H1 (cell line): ENCODE data around the gene TDRD1. TPM values are rescaled to one million over a fixed set of nuclear protein-coding genes. Genes with fewer than 3 reads are reported as not detected.

Experiments
- CTCF ChIA-PET: fragments of 300-600 bp; sonication (Branson Sonifier 250); formaldehyde crosslinking; loops from one replicate; lab custom pipeline; 2021; ENCODE audit not compliant: partially characterized antibody; lab: Charles Lee
- POLR2A ChIA-PET: fragments of 300-600 bp; sonication (Branson Sonifier 250); formaldehyde crosslinking; loops from one replicate; lab custom pipeline; 2021; ENCODE audit warnings: inconsistent platforms; ENCODE audit not compliant: partially characterized antibody; lab: Charles Lee
- DNase-seq, 2 experiments: peaks; one replicate each; pipeline versions ENCODE4 v3.0.0 to v3.0.0-alpha.2; 2010 to 2022; ENCODE audit warnings: low spot score in 2 of 2, low read depth in 1 of 2, mixed read lengths in 1 of 2
- FAIRE-seq: peaks from 2 replicates; lab custom pipeline; 2011; peaks lifted over from hg19 to GRCh38; lab: Jason Lieb, UNC
- H2AFZ ChIP-seq: 2 replicates; pipeline ENCODE4 v1.8.1; 2012; ENCODE audit warnings: low read length, inconsistent platforms
- H2AK5ac ChIP-seq: 2 replicates; pipeline ENCODE4 v1.6.1; 2013; ENCODE audit warnings: low read depth, low read length
- H2BK120ac ChIP-seq: replicated peaks from 2 replicates; pipeline ENCODE3; 2013; ENCODE audit warnings: low read depth, low read length, inconsistent platforms
- H2BK12ac ChIP-seq: 2 replicates; pipeline ENCODE4 v1.6.1; 2013; ENCODE audit warnings: low read depth, low read length
- H2BK15ac ChIP-seq: 2 replicates; pipeline ENCODE4 v1.6.1; 2013; ENCODE audit warnings: low read length
- H2BK20ac ChIP-seq: 2 replicates; pipeline ENCODE4 v1.6.1; 2013; ENCODE audit warnings: low read length
- H2BK5ac ChIP-seq: 2 replicates; pipeline ENCODE4 v1.6.1; 2013; ENCODE audit warnings: low read depth, low read length
- H3K14ac ChIP-seq: 2 replicates; pipeline ENCODE4 v1.6.1; 2013; ENCODE audit warnings: inconsistent platforms; ENCODE audit not compliant: insufficient read length
- H3K18ac ChIP-seq: 2 replicates; pipeline ENCODE4 v1.6.1; 2013; ENCODE audit warnings: low read length; ENCODE audit errors: extremely low read depth
- H3K23ac ChIP-seq: 2 replicates; pipeline ENCODE4 v1.6.1; 2013; ENCODE audit warnings: inconsistent platforms; ENCODE audit not compliant: insufficient read length
- H3K23me2 ChIP-seq: 2 replicates; pipeline ENCODE4 v1.6.1; 2013; ENCODE audit warnings: low read depth, low read length
- H3K27ac ChIP-seq: 2 replicates; pipeline ENCODE4 v1.6.1; 2011; ENCODE audit warnings: low read depth, low read length, inconsistent platforms
- H3K27me3 ChIP-seq, 4 experiments: replicated peaks in 1 of 4; 1 replicate in 1 of 4; 2 replicates in 3 of 4; pipeline versions ENCODE4 v1.6.1 to v1.8.1; 2011 to 2013; ENCODE audit warnings: low read length in 3 of 4, mild to moderate bottlenecking in 3 of 4, inconsistent platforms in 2 of 4, mixed read lengths in 2 of 4, moderate library complexity in 1 of 4; ENCODE audit not compliant: control insufficient read depth in 3 of 4, insufficient read depth in 3 of 4; ENCODE audit errors: extremely low read depth in 1 of 4
- H3K36me3 ChIP-seq, 4 experiments: 2 replicates each; pipeline versions ENCODE4 v1.6.1 to v1.8.1; 2011 to 2013; ENCODE audit warnings: mild to moderate bottlenecking in 4 of 4, low read length in 3 of 4, moderate library complexity in 2 of 4, control low read depth in 1 of 4, inconsistent platforms in 1 of 4; ENCODE audit not compliant: insufficient read depth in 4 of 4, control insufficient read depth in 2 of 4
- H3K4ac ChIP-seq: replicated peaks from 2 replicates; pipeline ENCODE3; 2013; ENCODE audit warnings: low read length, low read depth, mixed read lengths, inconsistent platforms; ENCODE audit not compliant: insufficient read length
- H3K4me1 ChIP-seq, 4 experiments: replicated peaks in 1 of 4; 1 replicate in 1 of 4; 2 replicates in 3 of 4; pipeline versions ENCODE4 v1.6.1 to v1.8.1; 2011 to 2013; ENCODE audit warnings: low read length in 3 of 4, inconsistent platforms in 2 of 4, mixed read lengths in 1 of 4; ENCODE audit not compliant: insufficient read depth in 4 of 4, control insufficient read depth in 3 of 4
- H3K4me2 ChIP-seq, 2 experiments: 2 replicates each; pipeline versions ENCODE4 v1.6.1 to v1.8.1; 2011 to 2013; ENCODE audit warnings: low read depth in 2 of 2, low read length in 2 of 2, control low read depth in 1 of 2, inconsistent platforms in 1 of 2, mild to moderate bottlenecking in 1 of 2; ENCODE audit not compliant: insufficient read depth in 1 of 2
- H3K4me3 ChIP-seq, 4 experiments: fragments of 200-600, 300-600 bp in 1 of 4; sonication (generic), shearing (Covaris generic), sonication (Bioruptor Twin) in 1 of 4; 2 replicates each; pipeline versions ENCODE4 v1.5.1 to v1.8.1; 2011 to 2016; ENCODE audit warnings: low read length in 4 of 4, low read depth in 3 of 4, control low read depth in 2 of 4, inconsistent platforms in 2 of 4, mild to moderate bottlenecking in 2 of 4, mixed read lengths in 1 of 4, moderate library complexity in 1 of 4; ENCODE audit not compliant: insufficient read depth in 2 of 4; ENCODE audit errors: extremely low read depth in 1 of 4
- H3K56ac ChIP-seq: replicated peaks from 2 replicates; pipeline ENCODE3; 2013; ENCODE audit warnings: low read depth, mild to moderate bottlenecking, mixed read lengths, low read length, inconsistent platforms; ENCODE audit not compliant: insufficient read length
- H3K79me1 ChIP-seq: 2 replicates; pipeline ENCODE4 v1.6.1; 2013; ENCODE audit warnings: low read depth, low read length, control low read depth
- H3K79me2 ChIP-seq, 2 experiments: 2 replicates each; pipeline versions ENCODE4 v1.6.1 to v1.8.1; 2012 to 2013; ENCODE audit warnings: low read length in 2 of 2, mild to moderate bottlenecking in 2 of 2, inconsistent platforms in 1 of 2; ENCODE audit not compliant: insufficient read depth in 2 of 2, control insufficient read depth in 1 of 2
- H3K9ac ChIP-seq, 4 experiments: replicated peaks in 1 of 4; 1 replicate in 1 of 4; 2 replicates in 3 of 4; pipeline versions ENCODE4 v1.6.1 to v1.8.1; 2011 to 2013; ENCODE audit warnings: low read depth in 3 of 4, low read length in 3 of 4, control low read depth in 2 of 4, mild to moderate bottlenecking in 2 of 4, moderate library complexity in 2 of 4, inconsistent platforms in 1 of 4; ENCODE audit errors: extremely low read depth in 1 of 4
- H3K9me3 ChIP-seq, 2 experiments: 2 replicates each; pipeline versions ENCODE4 v1.6.1 to v1.8.1; 2012 to 2013; ENCODE audit warnings: mild to moderate bottlenecking in 2 of 2, moderate library complexity in 2 of 2, control low read depth in 1 of 2, inconsistent platforms in 1 of 2, low read depth in 1 of 2, low read length in 1 of 2, mixed read lengths in 1 of 2; ENCODE audit not compliant: insufficient read depth in 2 of 2
- H4K20me1 ChIP-seq, 2 experiments: replicated peaks in 1 of 2; 2 replicates each; pipeline versions ENCODE3 to v1.8.1; 2011 to 2013; ENCODE audit warnings: inconsistent platforms in 2 of 2, low read length in 2 of 2, mild to moderate bottlenecking in 1 of 2; ENCODE audit not compliant: insufficient read depth in 2 of 2, control insufficient read depth in 1 of 2
- H4K5ac ChIP-seq: 2 replicates; pipeline ENCODE4 v1.6.1; 2013; ENCODE audit warnings: low read length, low read depth, mixed read lengths, inconsistent platforms; ENCODE audit not compliant: insufficient read length
- H4K8ac ChIP-seq: 2 replicates; pipeline ENCODE4 v1.8.0; 2013; ENCODE audit warnings: mild to moderate bottlenecking, moderate library complexity, low read length, inconsistent platforms; ENCODE audit not compliant: insufficient read depth; ENCODE audit errors: extremely low read depth
- H4K91ac ChIP-seq: replicated peaks from 2 replicates; pipeline ENCODE3; 2013; ENCODE audit warnings: low read length, mixed read lengths, inconsistent platforms; ENCODE audit not compliant: insufficient read length
- CBX5 ChIP-seq: fragments of 300-800, 300-1000 bp; sonication (generic); IDR thresholded peaks from 2 replicates; pipeline ENCODE4 v1.7.1; 2016; ENCODE audit warnings: antibody characterized with exemption, low read length, low read depth
- CEBPB ChIP-seq: IDR thresholded peaks from 2 replicates; pipeline ENCODE4 v1.6.1; 2012; ENCODE audit warnings: low read depth, low read length
- TAF1 ChIP-seq: IDR thresholded peaks from 2 replicates; pipeline ENCODE4 v1.6.1; 2011; ENCODE audit warnings: mild to moderate bottlenecking, low read depth, low read length
- WGBS, 2 experiments: shearing (Covaris generic) in 1 of 2; methylation state at CpG; one replicate each; pipeline versions ENCODE4 v1.1.6 to v1.1.7; 2013 to 2015; ENCODE audit warnings: low lambda C conversion rate in 2 of 2, mixed read lengths in 2 of 2, inconsistent platforms in 1 of 2, low coverage in 1 of 2, missing lambda C conversion rate in 1 of 2; ENCODE audit not compliant: insufficient replicate concordance in 2 of 2, insufficient coverage in 1 of 2, insufficient read length in 1 of 2; ENCODE audit errors: extremely low coverage in 1 of 2, missing lambda C conversion rate in 1 of 2; 5-methylcytosine and 5-hydroxymethylcytosine counted together
- polyA plus RNA-seq, 7 experiments: library from polyadenylated mRNA; depleted of rRNA in 3 of 7; stranded (reverse) in 5 of 7; unstranded in 2 of 7; fragments of >200 nt in 5 of 7; fragments of 200-250 nt in 2 of 7; gene quantifications; 1 replicate in 5 of 7; 2 replicates in 1 of 7; 4 replicates in 1 of 7; pipeline versions ENCODE4 v1.2.1 to v1.2.3, GENCODE V29; 2011 to 2013; ENCODE audit warnings: missing spikeins in 2 of 7, mixed read lengths in 2 of 7
- total RNA-seq: library from RNA; stranded (reverse); fragmentation: NEBNext Ultra II Directional; extraction: Animal tissue kit (Norgen Biotek cat#: 25700); gene quantifications from 2 replicates; pipeline ENCODE4 v1.2.1, GENCODE V29; 2021

TDRD1 gene
- total and polyA plus RNA-seq, 2 of the 8 experiments (the other 6 are each of a cell fraction or from before 2014, with no cell fraction given), result 0.02 to 0.71 TPM

GRCh38 chr10:114183563-114183962 lies 4.4 kb downstream of the TDRD1 start:
- Histone ChIP-seq H3K27me3 (peaks cover 0 to 3% (median 0%) of the 10 kb centered on the region in 4 experiments; a peak in 1 of 7 replicates), H2AK5ac (no peak overlapping the region), H2BK12ac (no peak overlapping the region), H3K9me3 (no peaks in the 10 kb centered on the region), H2BK5ac (no peak overlapping the region), H3K4me1 (peaks cover 0 to 2% (median 0%) of the 10 kb centered on the region in 4 experiments; a peak in 2 of 7 replicates), H2BK20ac (no peak overlapping the region), H4K8ac (no peak overlapping the region), H3K23me2 (no peaks in the 10 kb centered on the region), H4K20me1 (no peaks in the 10 kb centered on the region), H3K4ac (no peak overlapping the region), H2BK15ac (no peak overlapping the region), H2AFZ (no peak overlapping the region), H3K4me2 (no peak overlapping the region), H2BK120ac (no peak overlapping the region), H3K14ac (no peak overlapping the region), H3K36me3 (no peaks in the 10 kb centered on the region), H3K79me1 (no peaks in the 10 kb centered on the region), H3K27ac (no peak overlapping the region), H3K79me2 (no peaks in the 10 kb centered on the region), H3K9ac (no peak overlapping the region), H3K18ac (no peak overlapping the region), H4K5ac (no peak overlapping the region), H3K23ac (no peak overlapping the region), H4K91ac (no peak overlapping the region), H3K56ac (no peak overlapping the region), H3K4me3 (no peak overlapping the region)
- CTCF ChIA-PET, result interaction anchor here (0.6 to 0.7 kb wide), 2 partner anchors 69 to 76 kb away, joined by 3 read pairs; no protein-coding TSS in a partner anchor
- POLR2A ChIA-PET, result no interaction called here
- 95% methylated on average over 7 of the region's 9 CpGs; no CpG with 5 or more reads in 1 of the 2 experiments for WGBS, 2 experiments
- TF ChIP-seq CBX5, result no peak
- no peak for TF ChIP-seq CEBPB
- TF ChIP-seq TAF1, result no peak
- no peak for DNase-seq
- no peak for FAIRE-seq
